Breast epithelium (tissue), 3 donors: ENCODE measurements around the gene TLCD1.

Experiments
- CTCF ChIP-seq, 3 donors: fragments of 450-650 bp; IDR thresholded peaks; one replicate each; pipeline ENCODE4 v1.5.1; 2016 to 2017; ENCODE audit warnings: antibody characterized with exemption in 3 of 3, mild to moderate bottlenecking in 3 of 3, moderate library complexity in 3 of 3
- POLR2A ChIP-seq: fragments of 450-650 bp; IDR thresholded peaks from one replicate; pipeline ENCODE4 v1.6.1; 2016; ENCODE audit warnings: antibody characterized with exemption, mild to moderate bottlenecking, moderate library complexity

- no peak for TF ChIP-seq CTCF (IDR thresholded peaks at IDR 0.05)
- TF ChIP-seq POLR2A = no peak
Measured at GRCh38 chr17:28740406-28741357, 14.6 kb upstream of the TLCD1 start.
